WTC11 (cell line): ENCODE results near the gene EYA2. TPM values are rescaled to one million over a fixed set of nuclear protein-coding genes. Genes with fewer than 3 reads are reported as not detected.

Source experiments
- ATAC-seq: fragments of 200-7000 bp; cut with Tn5 transposase; 2 replicates; pipeline ENCODE4 v1.10.0; 2021; ENCODE audit warnings: mild to moderate bottlenecking, moderate library complexity
- CTCF ChIA-PET: fragments of 300-600 bp; sonication (Branson Sonifier 250); formaldehyde crosslinking; loops from one replicate; lab custom pipeline; 2021; ENCODE audit warnings: antibody characterized with exemption; lab: Charles Lee
- POLR2A ChIA-PET: fragments of 350-600 bp; sonication (Branson Sonifier 250); formaldehyde crosslinking; loops from one replicate; lab custom pipeline; 2021; ENCODE audit warnings: antibody characterized with exemption; lab: Charles Lee
- DNase-seq: peaks from one replicate; pipeline ENCODE4 v3.0.0; 2021; ENCODE audit warnings: low spot score
- H3K27ac Mint-ChIP-seq: 2 replicates; pipeline ENCODE4 v1.8.0; 2021; ENCODE audit warnings: mixed read lengths
- H3K27me3 Mint-ChIP-seq: 2 replicates; pipeline ENCODE4 v1.8.0; 2021; ENCODE audit warnings: low read depth, mild to moderate bottlenecking, moderate library complexity, mixed read lengths
- H3K36me3 Mint-ChIP-seq: 2 replicates; pipeline ENCODE4 v1.8.0; 2021; ENCODE audit warnings: mixed read lengths
- H3K4me1 Mint-ChIP-seq: 2 replicates; pipeline ENCODE4 v1.8.0; 2022; ENCODE audit warnings: mixed read lengths
- H3K4me3 Mint-ChIP-seq: 2 replicates; pipeline ENCODE4 v1.8.0; 2021; ENCODE audit warnings: mild to moderate bottlenecking, moderate library complexity, mixed read lengths
- H3K9me3 Mint-ChIP-seq: 2 replicates; pipeline ENCODE4 v1.8.0; 2021; ENCODE audit warnings: mixed read lengths
- ATF3 ChIP-seq: sonication (generic); formaldehyde crosslinking; conservative IDR thresholded peaks from 2 replicates; pipeline ENCODE4 v1.8.1; 2022; ENCODE audit warnings: mild to moderate bottlenecking, missing genetic modification reagents
- CTCF ChIP-seq: fragments of 200-600 bp; IDR thresholded peaks from 2 replicates; pipeline ENCODE4 v1.8.0; 2022; ENCODE audit warnings: antibody characterized with exemption
- FOXP1 ChIP-seq: sonication (generic); formaldehyde crosslinking; IDR thresholded peaks from 2 replicates; pipeline ENCODE4 v1.8.0; 2022; ENCODE audit warnings: missing genetic modification reagents, mild to moderate bottlenecking, moderate library complexity, borderline replicate concordance
- GRHL2 ChIP-seq: fragments of 250-450 bp; sonication (Bioruptor Pico); IDR thresholded peaks from 2 replicates; pipeline ENCODE4 v1.8.0; 2022; ENCODE audit warnings: mild to moderate bottlenecking, moderate library complexity; ENCODE audit not compliant: insufficient replicate concordance, severe bottlenecking
- HMGA2 ChIP-seq: fragments of 250-450 bp; sonication (Bioruptor Pico); IDR thresholded peaks from 2 replicates; pipeline ENCODE4 v1.4.0; 2021; ENCODE audit warnings: mild to moderate bottlenecking, moderate library complexity
- JAZF1 ChIP-seq: fragments of 250-450 bp; sonication (Bioruptor Pico); IDR thresholded peaks from 2 replicates; pipeline ENCODE4 v1.9.0; 2021; ENCODE audit warnings: moderate library complexity, mild to moderate bottlenecking, inconsistent platforms
- JUN ChIP-seq: sonication (generic); formaldehyde crosslinking; IDR thresholded peaks from 2 replicates; pipeline ENCODE4 v1.8.0; 2023; ENCODE audit warnings: mild to moderate bottlenecking, missing genetic modification reagents
- MAX ChIP-seq: sonication (generic); formaldehyde crosslinking; IDR thresholded peaks from 2 replicates; pipeline ENCODE4 v1.8.0; 2022; ENCODE audit warnings: mild to moderate bottlenecking, missing genetic modification reagents
- MYBL2 ChIP-seq: sonication (generic); formaldehyde crosslinking; IDR thresholded peaks from 2 replicates; pipeline ENCODE4 v1.8.1; 2023; ENCODE audit warnings: mild to moderate bottlenecking, moderate library complexity, missing genetic modification reagents
- NFATC4 ChIP-seq: fragments of 250-450 bp; sonication (Bioruptor Pico); IDR thresholded peaks from 2 replicates; pipeline ENCODE4 v1.9.0; 2021; ENCODE audit warnings: mild to moderate bottlenecking
- RORB ChIP-seq: fragments of 250-450 bp; sonication (Bioruptor Pico); IDR thresholded peaks from 2 replicates; pipeline ENCODE4 v1.9.0; 2021; ENCODE audit warnings: mild to moderate bottlenecking
- SMAD3 ChIP-seq: sonication (generic); formaldehyde crosslinking; IDR thresholded peaks from 2 replicates; pipeline ENCODE4 v1.8.0; 2022; ENCODE audit warnings: missing genetic modification reagents, mild to moderate bottlenecking, borderline replicate concordance
- TCF7 ChIP-seq: sonication (generic); formaldehyde crosslinking; IDR thresholded peaks from 2 replicates; pipeline ENCODE4 v1.8.0; 2022; ENCODE audit warnings: mild to moderate bottlenecking, low read depth, missing genetic modification reagents, moderate library complexity
- USF2 ChIP-seq: sonication (generic); formaldehyde crosslinking; IDR thresholded peaks from 2 replicates; pipeline ENCODE4 v1.8.1; 2023; ENCODE audit warnings: mild to moderate bottlenecking, missing genetic modification reagents, moderate library complexity
- ZNF232 ChIP-seq: sonication (generic); formaldehyde crosslinking; IDR thresholded peaks from 2 replicates; pipeline ENCODE4 v1.8.0; 2022; ENCODE audit warnings: mild to moderate bottlenecking, missing genetic modification reagents
- ZNF671 ChIP-seq: fragments of 250-450 bp; sonication (Bioruptor Pico); IDR thresholded peaks from 2 replicates; pipeline ENCODE4 v1.8.0; 2021; ENCODE audit warnings: mild to moderate bottlenecking
- total RNA-seq: library from RNA; stranded (reverse); gene quantifications from 3 replicates; pipeline ENCODE4 v1.2.3, GENCODE V29; 2021
- TF ChIP-seq, protein P1 (sequence below): sonication (generic); formaldehyde crosslinking; IDR thresholded peaks from 2 replicates; pipeline ENCODE4 v1.8.0; 2022; ENCODE audit warnings: missing genetic modification reagents
- TF ChIP-seq, protein P2 (sequence below): sonication (generic); formaldehyde crosslinking; IDR thresholded peaks from 2 replicates; pipeline ENCODE4 v1.8.1; 2023; ENCODE audit warnings: mild to moderate bottlenecking, missing genetic modification reagents
- TF ChIP-seq, protein P3 (sequence below): sonication (generic); formaldehyde crosslinking; IDR thresholded peaks from 2 replicates; pipeline ENCODE4 v1.8.1; 2023; ENCODE audit warnings: mild to moderate bottlenecking, missing genetic modification reagents

Gene EYA2
- total RNA-seq, 1 experiment from 2014 or later: 1.5 TPM

- H3K4me3 Mint-ChIP-seq: no peak overlapping the region
- peaks cover 11% of the 10 kb centered on the region for H3K4me1 Mint-ChIP-seq
- H3K27ac Mint-ChIP-seq: no peak overlapping the region
- H3K27me3 Mint-ChIP-seq: no peaks in the 10 kb centered on the region
- TF ChIP-seq ATF3 (CRISPR knock-in tag) (no peak), MYBL2 (CRISPR knock-in tag) (no peak), SMAD3 (CRISPR knock-in tag) (no peak), RORB (CRISPR knock-in tag) (no peak), ZNF671 (no peak)
- no peak for ATAC-seq
- peaks cover 4% of the 10 kb centered on the region for H3K9me3 Mint-ChIP-seq
- no peaks in the 10 kb centered on the region for H3K36me3 Mint-ChIP-seq
- CTCF ChIA-PET: interaction anchor here (0.9 kb wide), 1 partner anchor 22 kb away, joined by 3 read pairs; no protein-coding TSS in a partner anchor
- POLR2A ChIA-PET: no interaction called here
- no peak for DNase-seq
These were observed 68.0 kb downstream of the EYA2 start for GRCh38 chr20:46962452-46963195.

DNA sequence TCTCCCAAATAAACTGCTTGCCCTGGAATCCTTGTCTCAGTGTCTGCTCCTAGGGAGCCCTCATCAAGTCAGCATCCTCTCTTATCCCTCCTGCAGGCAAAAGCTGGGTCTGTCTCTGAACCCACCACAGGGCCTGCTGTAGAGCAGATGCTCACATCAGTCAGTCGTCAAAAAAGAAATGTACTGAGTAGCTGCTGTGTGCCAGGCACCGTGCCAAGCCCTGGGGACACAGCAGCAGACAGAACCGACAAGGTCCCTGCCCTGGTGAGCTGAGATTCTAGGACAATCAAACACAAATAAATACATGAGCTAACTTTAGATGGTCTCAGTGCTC lies 68.5 kb downstream of the EYA2 start:
- ChIA-PET CTCF (interaction anchor here (0.9 kb wide), 1 partner anchor 22 kb away, joined by 3 read pairs; no protein-coding TSS in a partner anchor), POLR2A (no interaction called here)
- TF ChIP-seq JUN (no peak), MAX (CRISPR knock-in tag) (no peak), USF2 (CRISPR knock-in tag) (no peak), HMGA2 (CRISPR knock-in tag) (no peak), FOXP1 (CRISPR knock-in tag) (no peak), CTCF (no peak), ZNF232 (CRISPR knock-in tag) (no peak), NFATC4 (no peak), JAZF1 (CRISPR knock-in tag) (no peak), TCF7 (CRISPR knock-in tag) (no peak), GRHL2 (CRISPR knock-in tag) (no peak)
- TF ChIP-seq, protein P1, sequence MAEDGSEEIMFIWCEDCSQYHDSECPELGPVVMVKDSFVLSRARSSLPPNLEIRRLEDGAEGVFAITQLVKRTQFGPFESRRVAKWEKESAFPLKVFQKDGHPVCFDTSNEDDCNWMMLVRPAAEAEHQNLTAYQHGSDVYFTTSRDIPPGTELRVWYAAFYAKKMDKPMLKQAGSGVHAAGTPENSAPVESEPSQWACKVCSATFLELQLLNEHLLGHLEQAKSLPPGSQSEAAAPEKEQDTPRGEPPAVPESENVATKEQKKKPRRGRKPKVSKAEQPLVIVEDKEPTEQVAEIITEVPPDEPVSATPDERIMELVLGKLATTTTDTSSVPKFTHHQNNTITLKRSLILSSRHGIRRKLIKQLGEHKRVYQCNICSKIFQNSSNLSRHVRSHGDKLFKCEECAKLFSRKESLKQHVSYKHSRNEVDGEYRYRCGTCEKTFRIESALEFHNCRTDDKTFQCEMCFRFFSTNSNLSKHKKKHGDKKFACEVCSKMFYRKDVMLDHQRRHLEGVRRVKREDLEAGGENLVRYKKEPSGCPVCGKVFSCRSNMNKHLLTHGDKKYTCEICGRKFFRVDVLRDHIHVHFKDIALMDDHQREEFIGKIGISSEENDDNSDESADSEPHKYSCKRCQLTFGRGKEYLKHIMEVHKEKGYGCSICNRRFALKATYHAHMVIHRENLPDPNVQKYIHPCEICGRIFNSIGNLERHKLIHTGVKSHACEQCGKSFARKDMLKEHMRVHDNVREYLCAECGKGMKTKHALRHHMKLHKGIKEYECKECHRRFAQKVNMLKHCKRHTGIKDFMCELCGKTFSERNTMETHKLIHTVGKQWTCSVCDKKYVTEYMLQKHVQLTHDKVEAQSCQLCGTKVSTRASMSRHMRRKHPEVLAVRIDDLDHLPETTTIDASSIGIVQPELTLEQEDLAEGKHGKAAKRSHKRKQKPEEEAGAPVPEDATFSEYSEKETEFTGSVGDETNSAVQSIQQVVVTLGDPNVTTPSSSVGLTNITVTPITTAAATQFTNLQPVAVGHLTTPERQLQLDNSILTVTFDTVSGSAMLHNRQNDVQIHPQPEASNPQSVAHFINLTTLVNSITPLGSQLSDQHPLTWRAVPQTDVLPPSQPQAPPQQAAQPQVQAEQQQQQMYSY (CRISPR knock-in tag): no peak
- TF ChIP-seq, protein P2, sequence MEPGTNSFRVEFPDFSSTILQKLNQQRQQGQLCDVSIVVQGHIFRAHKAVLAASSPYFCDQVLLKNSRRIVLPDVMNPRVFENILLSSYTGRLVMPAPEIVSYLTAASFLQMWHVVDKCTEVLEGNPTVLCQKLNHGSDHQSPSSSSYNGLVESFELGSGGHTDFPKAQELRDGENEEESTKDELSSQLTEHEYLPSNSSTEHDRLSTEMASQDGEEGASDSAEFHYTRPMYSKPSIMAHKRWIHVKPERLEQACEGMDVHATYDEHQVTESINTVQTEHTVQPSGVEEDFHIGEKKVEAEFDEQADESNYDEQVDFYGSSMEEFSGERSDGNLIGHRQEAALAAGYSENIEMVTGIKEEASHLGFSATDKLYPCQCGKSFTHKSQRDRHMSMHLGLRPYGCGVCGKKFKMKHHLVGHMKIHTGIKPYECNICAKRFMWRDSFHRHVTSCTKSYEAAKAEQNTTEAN (CRISPR knock-in tag): no peak
- TF ChIP-seq, protein P3, sequence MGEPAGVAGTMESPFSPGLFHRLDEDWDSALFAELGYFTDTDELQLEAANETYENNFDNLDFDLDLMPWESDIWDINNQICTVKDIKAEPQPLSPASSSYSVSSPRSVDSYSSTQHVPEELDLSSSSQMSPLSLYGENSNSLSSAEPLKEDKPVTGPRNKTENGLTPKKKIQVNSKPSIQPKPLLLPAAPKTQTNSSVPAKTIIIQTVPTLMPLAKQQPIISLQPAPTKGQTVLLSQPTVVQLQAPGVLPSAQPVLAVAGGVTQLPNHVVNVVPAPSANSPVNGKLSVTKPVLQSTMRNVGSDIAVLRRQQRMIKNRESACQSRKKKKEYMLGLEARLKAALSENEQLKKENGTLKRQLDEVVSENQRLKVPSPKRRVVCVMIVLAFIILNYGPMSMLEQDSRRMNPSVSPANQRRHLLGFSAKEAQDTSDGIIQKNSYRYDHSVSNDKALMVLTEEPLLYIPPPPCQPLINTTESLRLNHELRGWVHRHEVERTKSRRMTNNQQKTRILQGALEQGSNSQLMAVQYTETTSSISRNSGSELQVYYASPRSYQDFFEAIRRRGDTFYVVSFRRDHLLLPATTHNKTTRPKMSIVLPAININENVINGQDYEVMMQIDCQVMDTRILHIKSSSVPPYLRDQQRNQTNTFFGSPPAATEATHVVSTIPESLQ: no peak
- Mint-ChIP-seq H3K27me3 (no peaks in the 10 kb centered on the region), H3K27ac (no peak overlapping the region), H3K36me3 (no peaks in the 10 kb centered on the region), H3K9me3 (peaks cover 4% of the 10 kb centered on the region), H3K4me1 (peaks cover 11% of the 10 kb centered on the region), H3K4me3 (no peak overlapping the region)
- no peak for DNase-seq
- ATAC-seq: peak; percentile 50
